Measurements from ENCODE around the gene HMGA1.

- TF ChIP-seq CTCF (conservative IDR thresholded peaks at IDR 0.05; ENCODE audit: low read length) (no peak), EZH2phosphoT487 (IDR thresholded peaks at IDR 0.05; ENCODE audit: borderline replicate concordance) (no peak)
Measured at GRCh38 chr6:34274129-34274528, 37.5 kb downstream of the HMGA1 start.

All from Loucy (cell line).